ENCODE measurements around the gene CCDC57. TPM values are rescaled to one million over a fixed set of nuclear protein-coding genes. Genes with fewer than 3 reads are reported as not detected.
A peak's percentile ranks its signal among the peaks of the same experiment; 100 is the strongest.
"Not testable (repeated sequence)": the region's sequence is repeated elsewhere in the genome, so short reads cannot be mapped to it uniquely, and the experiment has no call there.

The CCDC57 gene
- total RNA-seq, 1 donor from 2014 or later: 8.6 TPM

DNA sequence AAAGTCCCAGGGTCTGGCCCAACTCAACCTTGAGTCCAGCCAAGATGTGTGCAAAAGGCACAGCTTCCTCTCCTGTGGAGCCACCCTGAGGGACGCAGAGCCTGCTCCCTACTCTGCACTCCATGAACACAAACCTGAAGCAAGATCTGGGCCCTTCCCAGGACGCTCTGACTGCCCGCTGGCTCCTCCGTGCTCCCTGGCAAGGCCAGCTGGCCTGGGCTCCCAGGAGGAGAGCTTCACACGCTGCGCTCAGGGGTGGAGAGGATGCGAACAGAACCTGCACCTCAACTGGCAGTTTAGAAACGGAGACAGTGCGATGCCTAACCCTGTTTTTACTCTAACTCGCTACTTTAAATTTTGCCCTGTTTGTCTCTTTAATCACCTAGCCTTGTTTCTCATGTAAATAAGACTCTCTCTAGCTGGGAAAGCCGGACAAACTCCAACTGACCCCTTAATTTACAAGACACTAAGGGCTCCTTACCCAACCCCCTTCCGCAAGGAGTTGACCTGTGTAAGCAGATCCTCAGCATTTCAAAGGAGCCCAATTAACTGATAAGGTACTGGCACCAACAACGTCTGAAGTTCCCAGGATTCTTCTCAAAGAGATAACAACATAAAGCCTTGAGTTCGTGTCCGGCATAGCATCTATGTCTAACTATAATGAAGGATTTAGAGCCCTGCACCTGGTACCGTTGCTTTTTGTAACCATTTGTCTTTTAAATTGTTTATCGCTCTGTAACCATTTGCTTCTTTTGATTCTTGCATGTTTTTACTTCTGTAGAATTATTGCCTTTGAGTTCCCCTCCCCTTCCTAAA, 38.4 kb downstream of the CCDC57 start:
- intact Hi-C loops (cut with DNase I); ATAC-seq (ENCODE audit: poor library complexity); DNase-seq: not testable (repeated sequence)

DNA sequence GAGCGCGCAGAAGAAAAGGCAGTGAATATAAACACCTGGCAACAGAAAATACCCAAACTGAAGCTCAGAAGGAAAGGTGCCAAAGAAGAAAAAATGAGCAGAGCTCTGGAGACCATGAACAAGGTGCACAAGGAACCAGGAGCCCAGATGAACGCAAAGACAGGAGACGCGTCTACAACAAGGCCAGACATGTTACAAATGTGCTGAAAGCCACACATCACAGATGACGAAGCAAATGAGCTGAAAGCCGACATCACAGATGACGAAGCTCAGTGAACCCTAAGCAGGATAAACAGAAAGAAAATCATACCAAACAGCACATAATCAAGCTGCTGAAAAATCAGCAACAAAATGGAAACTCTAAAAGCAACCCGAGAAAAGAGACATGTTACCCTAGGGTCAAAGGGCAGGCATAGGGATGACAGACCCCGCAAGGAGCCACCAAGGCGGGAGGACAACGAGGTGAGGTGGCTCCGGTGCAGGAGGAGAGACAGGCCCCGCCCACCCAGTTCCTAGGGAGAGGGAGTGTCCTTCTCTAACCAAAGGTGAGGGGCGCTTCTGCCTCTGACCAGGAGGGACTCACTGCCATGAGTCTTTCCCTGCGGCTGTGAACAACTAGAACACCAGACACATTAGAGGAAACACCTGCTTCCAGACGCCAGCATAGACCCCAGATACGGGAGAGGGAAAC, 39.1 kb downstream of the CCDC57 start:
- no peak for ATAC-seq (ENCODE audit: poor library complexity)
- peak; percentile 17 for DNase-seq
- intact Hi-C loops (cut with DNase I): no loop called here

DNA sequence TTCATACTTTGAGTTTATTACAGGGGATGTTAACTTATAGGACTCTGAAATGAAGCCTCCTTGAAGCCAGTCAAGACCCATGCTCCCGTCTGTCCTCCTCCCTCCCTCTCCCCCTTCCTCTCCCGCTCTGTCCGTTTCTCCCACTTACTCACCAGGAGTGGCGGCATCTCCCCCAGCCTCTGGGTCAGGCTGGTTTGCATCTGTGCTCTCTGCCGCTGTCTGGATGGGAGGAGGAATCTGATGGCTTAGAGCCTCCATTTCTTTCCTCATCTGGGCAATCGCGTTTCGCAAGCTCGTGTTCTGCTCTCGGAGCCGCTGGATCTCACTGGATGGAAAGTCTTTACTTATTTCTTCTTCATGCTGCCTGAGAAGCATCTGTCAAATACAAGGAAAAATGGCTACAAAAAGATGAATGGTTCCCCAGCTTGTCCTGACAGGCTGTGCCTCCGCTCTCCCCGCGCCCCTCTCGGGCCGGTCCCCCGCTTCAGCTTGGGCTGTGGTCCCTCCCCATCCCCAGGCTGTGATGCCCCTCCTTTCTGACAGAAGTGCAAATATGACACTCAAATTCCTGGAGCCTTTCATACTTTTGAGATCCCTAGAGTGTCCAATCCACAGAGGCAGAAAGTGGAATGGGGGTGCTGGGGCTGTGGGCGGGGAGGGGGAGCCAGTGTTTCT, 40.0 kb downstream of the CCDC57 start:
- intact Hi-C loops (cut with DNase I): no loop called here
- no peak for ATAC-seq (ENCODE audit: poor library complexity)
- DNase-seq: no peak

DNA sequence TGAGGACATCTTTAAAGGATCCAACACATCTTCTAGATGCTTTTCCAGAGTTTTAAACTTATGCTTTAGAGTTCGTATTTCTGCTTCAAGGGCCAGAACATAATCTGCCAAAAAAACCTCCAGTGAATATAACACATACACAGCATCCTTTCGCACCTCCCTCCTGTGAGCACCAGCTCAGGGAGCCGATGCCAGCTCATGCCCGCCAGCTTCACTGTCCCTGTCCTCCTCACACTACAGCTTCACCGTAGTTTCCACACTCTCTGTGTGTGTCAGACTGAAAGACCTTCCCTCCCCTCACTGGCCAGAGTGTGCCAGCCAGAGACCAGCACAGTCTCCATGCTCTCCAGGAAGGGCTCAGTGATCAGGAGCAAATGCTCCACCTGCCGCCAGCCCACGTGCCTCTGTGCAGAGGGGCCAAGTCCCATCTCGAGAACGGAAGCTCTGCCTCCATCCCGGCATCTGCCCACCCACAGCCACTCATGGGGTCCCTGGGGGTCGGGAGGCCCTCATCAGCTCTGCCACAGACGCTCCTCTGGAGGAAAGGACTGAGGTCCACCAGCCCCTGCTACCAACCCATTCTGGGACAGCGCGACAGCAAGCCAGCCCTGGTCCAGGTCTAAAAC, 40.8 kb downstream of the CCDC57 start:
- ATAC-seq (ENCODE audit: poor library complexity): no peak
- DNase-seq: no peak
- intact Hi-C loops (cut with DNase I): no loop called here

DNA sequence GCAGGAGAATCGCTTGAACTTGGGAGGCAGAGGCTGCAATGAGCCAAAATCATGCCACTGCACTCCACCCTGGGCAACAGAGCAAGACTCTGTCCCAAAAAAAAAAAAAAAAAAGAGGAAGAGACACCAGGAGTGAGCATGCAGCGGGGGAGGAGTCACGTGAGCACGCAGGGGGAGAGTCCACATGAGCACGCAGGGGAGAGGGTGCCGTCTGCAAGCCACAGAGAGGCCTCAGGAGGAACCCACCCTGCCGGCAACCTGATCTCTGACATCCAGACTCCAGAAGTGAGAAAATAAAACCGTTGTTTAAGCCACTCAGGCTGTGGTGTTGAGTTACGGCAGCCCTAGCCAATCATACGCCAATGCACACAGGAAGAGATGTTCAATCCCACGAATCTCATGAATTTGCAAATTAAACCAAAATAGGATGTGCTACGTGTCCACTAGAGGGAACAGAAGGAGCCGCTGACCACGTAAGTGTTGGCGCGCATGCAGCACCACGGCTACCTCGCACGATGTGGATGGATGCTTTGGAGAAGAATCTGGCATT, 42.2 kb downstream of the CCDC57 start:
- DNase-seq (peak; percentile 64), ATAC-seq (ENCODE audit: poor library complexity) (peak; percentile 46)
- intact Hi-C loops (cut with DNase I): no loop called here

DNA sequence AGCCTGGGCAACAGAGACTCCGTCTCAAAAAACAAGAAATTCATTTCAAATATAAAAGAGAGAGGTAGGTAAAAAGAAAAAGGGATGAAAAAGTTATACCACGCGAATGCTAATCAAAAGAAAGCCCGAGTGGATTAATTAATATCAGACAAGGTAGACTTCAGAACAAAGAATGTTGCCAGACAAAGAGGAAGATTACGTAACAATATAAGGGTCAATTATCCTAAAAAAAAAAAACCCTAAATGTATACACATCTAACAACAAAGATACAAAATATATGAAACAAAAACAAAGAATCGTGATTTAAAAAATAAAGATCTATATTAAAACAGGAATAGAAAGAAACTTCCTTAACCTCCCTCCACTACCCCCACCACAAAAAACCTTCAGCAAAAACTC, 44.1 kb downstream of the CCDC57 start:
- DNase-seq (no peak), ATAC-seq (ENCODE audit: poor library complexity) (no peak)
- intact Hi-C loops (cut with DNase I): no loop called here

DNA sequence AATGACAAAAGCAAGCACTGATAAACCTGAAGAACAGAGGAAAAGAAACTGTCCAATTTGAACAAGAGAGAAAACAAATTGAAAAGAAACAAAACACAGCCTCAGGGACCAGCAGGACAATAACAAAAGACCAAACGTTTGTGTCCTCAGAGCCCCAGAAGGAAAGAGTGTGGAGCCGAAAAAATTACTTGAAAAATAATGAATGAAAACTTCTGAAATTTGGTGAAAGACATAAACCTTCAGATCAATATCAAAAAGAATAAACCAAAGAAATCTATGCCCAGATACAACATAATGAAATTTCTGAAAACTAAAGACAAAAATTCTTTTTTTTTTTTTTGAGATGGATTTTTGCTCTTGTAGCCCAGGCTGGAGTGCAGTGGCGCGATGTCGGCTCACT, 45.6 kb downstream of the CCDC57 start:
- ATAC-seq (ENCODE audit: poor library complexity) (no peak), DNase-seq (no peak)
- intact Hi-C loops (cut with DNase I): no loop called here

DNA sequence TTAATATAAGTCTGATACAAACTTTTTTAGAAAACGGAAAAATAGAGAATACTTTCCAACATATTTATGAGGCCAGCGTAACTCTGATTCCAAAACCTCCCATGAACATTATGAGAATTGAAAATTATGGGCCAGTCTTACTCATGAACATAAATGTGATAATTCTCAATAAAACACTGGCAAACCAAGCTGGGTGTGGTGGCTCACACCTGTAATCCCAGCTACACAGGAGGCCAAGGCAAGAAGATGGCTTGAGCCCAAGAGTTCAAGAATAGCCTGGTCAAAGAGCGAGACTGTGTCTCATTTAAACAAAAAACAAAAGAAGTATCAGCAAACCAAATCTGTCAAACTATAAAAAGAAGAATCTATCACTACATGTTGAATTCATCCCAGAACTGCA, 47.8 kb downstream of the CCDC57 start:
- no peak for ATAC-seq (ENCODE audit: poor library complexity)
- intact Hi-C loops (cut with DNase I): no loop called here
- DNase-seq: no peak

DNA sequence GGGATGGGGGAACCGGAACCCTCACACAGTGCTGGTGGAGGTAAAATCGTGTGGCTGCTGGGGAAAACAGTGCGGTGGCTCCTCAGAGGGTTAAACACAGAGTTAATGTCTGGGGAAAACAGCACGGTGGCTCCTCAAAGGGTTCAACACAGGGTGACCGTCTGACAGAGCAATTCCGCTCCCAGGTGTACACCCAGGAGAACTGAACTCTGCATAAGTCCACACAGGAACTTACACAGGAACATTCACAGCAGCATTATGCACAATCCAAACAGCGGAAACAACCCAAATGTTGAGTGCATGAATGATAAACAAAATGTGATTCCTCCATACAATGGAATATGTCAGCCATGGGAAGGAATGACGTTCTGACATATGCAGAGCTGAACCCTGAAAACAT, 51.4 kb downstream of the CCDC57 start:
- intact Hi-C loops (cut with DNase I): no loop called here
- no peak for ATAC-seq (ENCODE audit: poor library complexity)
- DNase-seq: no peak

DNA sequence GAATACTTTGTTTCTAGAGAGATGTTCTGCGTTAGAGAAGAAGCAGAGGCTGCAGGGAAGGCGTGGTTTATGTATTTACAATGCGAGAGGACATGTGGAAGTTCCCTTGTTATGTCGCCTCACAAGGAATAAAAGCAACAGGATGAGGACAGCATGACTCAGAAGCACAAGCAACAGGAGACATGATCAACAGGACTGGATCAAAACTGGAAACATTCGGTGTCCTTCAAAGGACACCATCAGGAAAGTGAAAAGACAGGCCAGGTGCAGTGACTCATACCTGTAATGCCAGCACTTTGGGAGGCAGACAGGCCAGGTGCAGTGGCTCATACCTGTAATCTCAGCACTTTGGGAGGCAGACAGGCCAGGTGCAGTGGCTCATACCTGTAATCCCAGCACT, 52.6 kb downstream of the CCDC57 start:
- intact Hi-C loops (cut with DNase I): no loop called here
- ATAC-seq (ENCODE audit: poor library complexity) (no peak), DNase-seq (no peak)

DNA sequence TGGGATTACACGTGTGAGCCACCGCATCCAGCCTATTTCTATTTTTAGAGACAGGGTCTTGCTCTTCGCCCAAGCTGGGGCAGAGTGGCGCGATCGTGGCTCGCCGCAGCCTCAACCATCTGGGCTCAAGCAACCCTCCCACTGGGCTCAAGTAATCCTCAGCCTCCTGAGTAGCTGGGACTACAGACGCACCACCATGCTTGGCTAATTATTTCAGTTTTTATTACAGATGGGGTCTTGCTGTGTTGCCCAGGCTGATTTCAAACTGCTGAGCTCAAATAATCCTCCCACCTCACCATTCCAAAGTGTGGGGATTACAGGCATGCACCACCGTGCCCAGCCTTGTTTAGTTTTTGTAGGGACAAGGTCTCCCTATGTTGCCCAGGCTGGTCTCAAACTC, 53.8 kb downstream of the CCDC57 start:
- intact Hi-C loops (cut with DNase I): loop anchor here (10.0 kb wide), 1 partner anchor 194 kb away; the partner anchor contains the start of gene NOTUM
- DNase-seq: no peak
- ATAC-seq (ENCODE audit: poor library complexity): no peak

DNA sequence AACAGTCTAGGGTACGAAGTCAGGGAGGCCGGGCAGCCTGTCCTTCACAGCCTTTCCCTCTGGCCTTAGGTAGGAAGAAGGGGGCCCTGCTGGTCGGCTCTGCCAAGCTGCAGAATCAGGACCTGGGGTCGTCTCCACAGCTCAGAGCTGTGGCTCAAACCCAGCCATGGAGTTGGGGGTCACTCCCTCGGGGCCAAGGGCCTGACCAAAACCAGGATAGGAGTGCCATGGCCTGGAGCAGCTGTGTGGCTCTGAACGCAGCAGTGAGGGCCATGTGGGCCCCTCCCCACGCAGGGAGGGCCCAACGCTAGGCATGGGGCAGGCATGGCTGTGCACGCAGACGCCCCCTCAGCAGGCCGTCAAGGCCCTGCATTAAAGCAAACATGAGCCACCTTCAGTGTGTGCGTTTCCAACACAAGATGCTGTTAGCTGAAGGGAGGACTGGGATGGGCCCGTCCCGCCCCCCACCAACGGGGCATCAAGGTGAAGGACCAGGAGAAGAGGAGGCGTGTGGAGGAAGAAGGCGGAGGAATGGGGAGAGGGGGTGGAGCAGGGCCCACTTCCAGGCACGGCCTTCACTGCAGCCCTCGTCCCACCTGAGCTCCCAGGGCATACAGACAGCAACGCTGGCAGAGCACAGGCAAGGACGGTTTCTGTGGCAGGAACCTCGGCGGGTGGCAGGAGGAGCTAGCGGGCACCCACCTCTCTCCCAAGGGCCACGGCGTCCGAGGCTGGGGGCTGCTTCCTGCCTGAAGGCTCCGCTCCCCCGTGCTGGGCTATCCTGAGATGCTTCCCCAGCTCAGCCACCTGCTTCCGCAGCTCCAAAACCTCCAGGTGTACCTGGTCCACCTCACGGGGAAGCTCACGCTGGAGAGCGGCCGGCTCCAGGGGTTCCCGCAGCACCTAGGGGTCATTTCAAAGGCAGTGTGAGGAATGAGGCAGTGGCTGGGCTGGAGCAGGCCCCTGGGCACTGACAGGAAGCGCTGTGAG, 55.3 kb downstream of the CCDC57 start:
- intact Hi-C loops (cut with DNase I): loop anchor here (10.0 kb wide), 1 partner anchor 193 kb away; the partner anchor contains the start of gene NOTUM
- ATAC-seq (ENCODE audit: poor library complexity) (no peak), DNase-seq (no peak)

DNA sequence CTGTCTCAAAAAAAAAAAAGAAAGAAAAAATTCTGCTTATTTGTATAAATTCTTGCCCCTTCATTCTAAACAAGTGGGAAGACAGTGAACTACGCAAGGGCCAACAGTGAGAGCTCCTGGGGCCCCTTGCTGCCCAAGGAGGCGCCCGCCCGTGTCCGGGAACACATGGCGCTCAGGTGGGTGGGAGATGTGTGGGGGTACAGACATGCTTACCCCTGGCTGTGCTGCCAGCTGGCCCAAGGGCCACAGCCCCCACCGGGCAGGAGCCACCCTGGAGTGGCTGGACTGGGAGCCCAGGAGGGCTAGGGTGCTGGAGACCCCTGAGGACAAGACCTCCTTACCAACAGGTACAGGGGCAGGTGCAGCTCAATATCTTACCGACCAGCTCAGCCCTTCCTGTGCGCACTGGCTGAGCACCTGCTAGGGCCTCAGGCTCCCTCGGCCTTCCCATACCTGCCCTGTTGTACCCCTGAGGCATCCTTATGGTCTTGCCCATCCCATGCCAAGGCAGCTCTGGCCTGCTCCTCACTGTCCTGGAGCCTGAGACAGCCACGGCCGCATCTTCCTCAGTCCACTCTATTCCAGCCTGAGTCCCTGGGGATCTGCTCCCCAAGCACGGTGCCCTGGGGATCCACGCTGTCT, 56.2 kb downstream of the CCDC57 start:
- no peak for DNase-seq
- ATAC-seq (ENCODE audit: poor library complexity): no peak
- intact Hi-C loops (cut with DNase I): loop anchor here (10.0 kb wide), 1 partner anchor 192 kb away; the partner anchor contains the start of gene NOTUM

DNA sequence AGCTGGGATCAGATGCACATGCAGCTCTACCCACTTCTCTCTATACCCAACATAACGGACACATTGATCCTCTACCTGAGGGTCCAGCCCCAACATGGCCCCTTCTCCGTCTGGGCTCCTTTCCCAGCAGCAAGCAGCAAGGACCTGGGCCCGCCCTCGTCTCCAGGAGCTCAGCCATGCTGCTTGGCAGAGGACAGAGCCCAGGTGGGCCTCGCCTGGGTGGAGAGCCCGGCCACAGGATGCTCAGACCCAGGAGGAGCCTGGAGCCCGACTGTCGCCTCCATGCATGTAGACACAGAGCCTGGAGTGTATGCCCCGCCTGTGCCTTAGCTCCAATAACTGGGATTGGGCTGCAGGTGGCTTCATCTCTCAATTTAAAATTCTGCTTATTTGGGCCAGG, 57.0 kb downstream of the CCDC57 start:
- intact Hi-C loops (cut with DNase I): loop anchor here (2.0 to 10.0 kb wide), 2 partner anchors 127 to 191 kb away; partner anchors contain the start of gene NOTUM
- DNase-seq: no peak
- no peak for ATAC-seq (ENCODE audit: poor library complexity)

DNA sequence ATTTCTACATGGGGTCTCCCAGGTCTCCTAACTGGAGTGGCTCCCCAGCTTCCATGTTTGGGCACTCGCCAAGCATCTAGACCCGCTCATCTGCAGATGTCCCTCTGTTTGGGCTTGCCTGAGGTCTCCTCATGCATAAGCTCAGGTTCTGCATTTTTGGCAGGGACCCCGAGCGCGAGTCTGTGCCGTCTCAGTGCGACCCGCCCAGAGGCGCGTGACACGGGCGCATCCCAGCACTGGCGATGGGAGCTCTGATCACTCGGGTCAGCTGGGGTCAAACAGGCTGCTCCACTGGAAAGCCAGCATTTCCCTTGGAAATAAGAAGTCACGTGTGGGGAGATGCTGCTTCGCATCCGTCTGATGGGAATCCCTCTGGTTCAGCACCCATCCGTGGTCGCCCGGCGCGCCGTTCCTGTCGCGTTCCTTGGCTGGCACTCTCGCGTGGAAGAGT, 57.7 kb downstream of the CCDC57 start:
- no peak for DNase-seq
- intact Hi-C loops (cut with DNase I): loop anchor here (2.0 to 10.0 kb wide), 2 partner anchors 126 to 190 kb away; partner anchors contain the start of gene NOTUM

DNA sequence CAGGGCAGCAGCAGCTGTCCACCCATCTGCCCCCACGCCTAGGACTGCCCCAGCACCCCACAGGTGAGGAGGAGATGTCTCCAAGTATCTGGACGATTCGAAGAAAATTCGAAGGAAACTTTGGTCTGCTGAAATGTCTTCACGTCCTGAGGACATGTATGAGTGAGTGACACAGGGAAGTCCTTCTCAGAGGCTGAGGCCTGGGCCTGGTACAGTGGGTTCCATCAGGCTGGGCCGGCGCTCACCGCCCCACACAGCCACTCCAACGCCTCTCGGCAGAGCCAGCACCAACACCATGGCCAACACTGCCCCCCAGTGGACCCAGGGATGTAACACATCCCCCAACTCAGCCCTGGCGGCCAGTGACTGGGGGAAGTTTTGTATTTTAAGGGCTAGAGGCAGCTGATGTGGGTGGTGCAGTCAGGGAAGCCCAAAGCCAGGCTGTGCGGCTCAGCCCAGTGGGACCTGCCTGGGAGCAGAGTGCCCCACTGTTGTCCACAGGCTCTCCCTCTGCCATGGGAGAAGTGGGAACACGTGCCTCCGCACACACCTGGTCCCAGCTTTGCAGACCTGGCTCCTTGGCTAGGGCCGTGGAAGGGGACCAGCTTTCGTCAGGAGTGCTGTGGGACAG, 58.8 kb downstream of the CCDC57 start:
- ATAC-seq (ENCODE audit: poor library complexity) (peak; percentile 96), DNase-seq (peak; percentile 88)
- intact Hi-C loops (cut with DNase I): loop anchor here (2.0 to 10.0 kb wide), 2 partner anchors 125 to 189 kb away; partner anchors contain the start of gene NOTUM

More for the DNA sequence above, 57.7 kb downstream of the CCDC57 start:
- ATAC-seq (ENCODE audit: poor library complexity): no peak

All from Right ventricle myocardium superior (tissue), 1 donor.